ENCODE data around the gene GTPBP1. TPM values are rescaled to one million over a fixed set of nuclear protein-coding genes. Genes with fewer than 3 reads are reported as not detected.

GTPBP1 gene
- 74.4 and 78.8 TPM in 2 replicates for total RNA-seq

GRCh38 chr22:38705235-38706100, at the start of gene GTPBP1:
Gene GTPBP1 (plus strand): TSS chr22:38705944. CDS start chr22:38705956, 12 bp downstream.
- intact Hi-C loops (cut with micrococcal nuclease): loop anchor here (1.0 to 5.0 kb wide), 4 partner anchors 49 to 613 kb away; partner anchors contain the start of genes DDX17, DMC1 and RPL3

DNA sequence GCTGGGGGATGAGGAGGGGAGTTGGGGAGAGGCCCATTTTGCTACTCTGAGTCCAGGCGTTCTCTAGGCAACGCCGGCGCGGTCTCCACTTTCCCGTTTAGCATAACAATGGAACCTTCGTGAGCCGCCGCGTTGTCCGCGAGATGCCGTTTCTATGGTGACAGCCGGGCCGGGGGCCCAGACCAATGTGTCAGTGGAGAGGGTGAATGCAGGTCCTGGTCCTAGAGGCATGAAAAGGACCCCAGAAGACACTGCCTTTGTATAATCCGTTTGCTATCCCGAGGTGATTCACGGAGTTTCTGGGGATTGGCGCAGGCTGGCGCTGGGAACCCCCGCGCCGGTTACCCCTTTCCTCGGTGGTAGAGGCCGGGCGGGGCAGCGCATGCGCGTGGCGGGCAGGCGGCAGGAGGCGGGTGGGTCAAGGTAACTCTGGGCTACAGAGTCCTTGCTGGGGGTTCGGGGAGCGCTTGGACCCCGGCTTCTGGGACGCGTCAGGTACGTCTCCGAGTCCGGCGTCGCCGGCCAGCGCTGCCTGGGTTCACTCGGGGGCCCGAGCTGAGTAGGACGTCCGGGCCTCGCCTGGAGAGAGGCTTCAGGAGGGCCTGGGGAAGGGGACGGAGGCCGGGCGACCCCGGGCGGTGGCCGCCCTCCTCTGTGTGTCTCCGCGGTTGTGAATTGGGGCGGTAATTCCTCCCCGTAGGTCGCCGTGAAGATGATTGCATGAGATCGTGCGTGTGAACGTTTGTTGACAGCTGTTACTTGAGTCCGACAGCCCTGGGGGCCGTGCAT, 49.3 kb upstream of the GTPBP1 start, which contains the start of the genes CBY1 and FAM227A:
TSS of gene CBY1 (plus strand) at position 383 of the 789 bp plus-strand sequence. CDS start 11,417 bp downstream, outside the sequence.
TSS of gene FAM227A (minus strand) at position 137 of the 789 bp plus-strand sequence. CDS start 6,224 bp downstream, outside the sequence.
- intact Hi-C loops (cut with micrococcal nuclease): loop anchor here (1.0 kb wide), 3 partner anchors 25 to 150 kb away; partner anchors contain the start of genes DDX17, JOSD1 and TOMM22

DNA sequence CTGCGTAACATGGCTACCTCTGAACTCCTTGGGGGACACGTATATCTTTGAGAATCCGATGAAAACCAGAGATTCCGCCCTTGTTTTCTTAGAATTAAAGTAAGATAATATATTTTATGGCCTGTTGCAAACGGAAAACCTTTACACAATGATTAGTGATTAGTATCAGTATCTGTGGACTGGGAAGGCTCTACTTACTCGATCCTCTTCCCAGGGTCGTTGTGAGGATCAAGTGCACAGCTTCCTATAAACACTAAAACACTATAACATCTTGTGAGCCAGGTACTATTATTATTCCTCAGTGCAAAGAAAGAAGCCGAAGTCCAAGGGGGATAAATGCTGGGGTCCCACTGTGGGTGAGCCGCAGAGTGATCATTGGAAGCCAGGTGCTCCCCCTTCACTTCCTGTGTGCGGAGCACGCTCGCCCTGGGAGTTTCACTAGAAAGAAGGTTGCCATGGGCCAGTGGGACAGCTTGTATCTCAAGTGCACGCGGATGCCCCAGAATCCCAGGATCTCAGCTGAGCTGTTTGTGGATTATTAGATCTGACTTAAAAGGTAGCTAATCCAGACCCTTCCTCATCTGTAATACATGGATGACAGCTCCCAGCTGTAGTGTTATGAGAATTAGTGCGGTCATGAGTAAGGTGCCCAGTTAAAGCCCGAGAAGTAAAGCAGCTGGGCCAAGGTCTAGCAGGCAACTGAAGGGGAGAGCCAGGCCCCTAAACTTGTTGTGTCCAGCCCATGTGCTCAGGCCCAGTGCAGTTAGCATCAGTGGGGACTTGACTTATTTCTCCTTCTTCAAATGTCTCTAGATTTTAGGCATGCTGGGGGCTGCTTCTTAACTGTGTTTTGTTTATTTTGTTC, 48.5 kb upstream of the GTPBP1 start:
- intact Hi-C loops (cut with micrococcal nuclease): loop anchor here (1.0 kb wide), 1 partner anchor 24 kb away; the partner anchor contains the start of gene TOMM22

DNA sequence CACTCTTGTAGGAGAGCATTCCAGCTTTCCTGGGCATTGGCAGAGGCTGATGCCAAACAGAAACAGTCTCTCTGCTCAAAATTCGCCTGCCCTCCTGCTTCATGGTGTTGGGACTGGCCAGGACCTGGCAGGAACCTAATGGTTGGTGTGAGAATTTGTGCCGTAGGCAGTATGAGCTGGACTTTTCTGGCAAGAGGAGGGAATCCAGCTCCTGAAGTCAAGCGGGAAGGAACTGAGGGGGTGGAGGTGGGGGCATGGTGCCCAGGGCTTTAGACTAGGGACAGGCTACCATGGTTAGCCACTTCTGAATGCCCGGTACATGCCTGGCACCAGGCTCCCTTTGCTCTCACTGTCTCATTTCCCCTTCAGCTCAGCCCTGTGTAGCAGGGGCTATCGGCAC, 30.9 kb upstream of the GTPBP1 start:
- intact Hi-C loops (cut with micrococcal nuclease): no loop called here

DNA sequence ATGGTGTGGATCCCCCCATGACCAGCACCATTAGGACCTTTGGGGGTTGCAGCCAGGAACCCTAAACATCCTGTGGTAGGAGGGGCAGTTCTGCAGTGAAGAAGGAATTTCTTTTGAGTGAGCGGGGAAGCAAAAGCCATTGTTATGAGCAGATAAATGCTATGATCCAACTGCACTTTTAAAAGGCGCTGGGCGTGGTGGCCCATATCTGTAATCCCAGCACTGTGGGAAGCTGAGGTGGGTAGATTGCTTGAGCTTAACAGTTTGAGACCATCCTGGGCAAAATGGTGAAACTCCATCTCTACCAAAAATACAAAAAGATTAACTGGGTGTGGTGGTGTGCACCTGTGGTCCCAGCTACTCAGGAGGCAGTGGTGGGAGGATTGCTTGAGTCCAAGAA, 29.9 kb upstream of the GTPBP1 start:
- intact Hi-C loops (cut with micrococcal nuclease): no loop called here

- intact Hi-C loops (cut with micrococcal nuclease): loop anchor here (1.0 to 2.0 kb wide), 2 partner anchors 19 to 24 kb away; partner anchors contain the start of gene JOSD1
Measured at GRCh38 chr22:38681582-38682335, 24.0 kb upstream of the GTPBP1 start, which contains the start of gene TOMM22. Gene TOMM22 (plus strand): TSS chr22:38681957. CDS start chr22:38681979, 22 bp downstream.

DNA sequence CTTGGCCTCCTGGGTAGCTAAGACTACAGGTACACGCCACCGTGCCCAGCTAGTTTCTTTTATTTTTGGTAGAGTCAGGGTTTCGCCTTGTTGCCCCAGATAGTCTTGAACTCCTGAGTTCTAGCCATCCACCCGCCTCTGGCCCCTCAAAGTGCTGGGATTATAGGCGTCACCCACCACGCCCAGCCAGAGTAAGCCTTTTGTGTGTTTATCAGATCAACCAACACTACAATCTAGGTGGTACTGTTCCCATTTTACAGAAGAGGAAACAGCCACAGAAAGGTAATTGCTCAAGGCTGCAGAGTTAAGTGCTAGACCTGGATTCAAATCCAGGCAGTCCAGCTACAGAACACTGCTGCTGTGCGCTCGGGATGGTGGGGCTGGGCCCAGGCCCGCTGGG, 20.8 kb upstream of the GTPBP1 start:
- intact Hi-C loops (cut with micrococcal nuclease): no loop called here

GRCh38 chr22:38685761-38686160, 20.0 kb upstream of the GTPBP1 start:
- intact Hi-C loops (cut with micrococcal nuclease): no loop called here

DNA sequence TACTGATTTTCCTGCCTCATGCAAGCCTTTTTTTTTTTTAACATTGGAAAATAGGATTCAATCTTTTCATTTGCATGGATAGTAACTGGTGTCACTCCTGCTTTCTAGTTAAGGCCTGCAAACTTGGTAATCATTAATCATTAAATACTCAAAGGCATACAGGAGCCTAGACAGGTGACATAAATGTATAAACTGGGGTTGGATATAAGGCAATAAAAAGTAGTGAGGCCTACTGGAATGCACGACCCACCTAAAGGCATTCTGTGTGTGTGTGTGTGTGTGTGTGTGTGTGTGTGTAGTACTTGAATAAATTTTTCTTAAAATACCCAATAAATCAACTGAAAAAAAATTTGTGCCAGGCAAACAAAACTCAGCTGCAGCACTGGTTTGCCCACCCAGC, 16.1 kb upstream of the GTPBP1 start:
- intact Hi-C loops (cut with micrococcal nuclease): no loop called here

GRCh38 chr22:38694049-38694448, 11.7 kb upstream of the GTPBP1 start:
- intact Hi-C loops (cut with micrococcal nuclease): no loop called here

DNA sequence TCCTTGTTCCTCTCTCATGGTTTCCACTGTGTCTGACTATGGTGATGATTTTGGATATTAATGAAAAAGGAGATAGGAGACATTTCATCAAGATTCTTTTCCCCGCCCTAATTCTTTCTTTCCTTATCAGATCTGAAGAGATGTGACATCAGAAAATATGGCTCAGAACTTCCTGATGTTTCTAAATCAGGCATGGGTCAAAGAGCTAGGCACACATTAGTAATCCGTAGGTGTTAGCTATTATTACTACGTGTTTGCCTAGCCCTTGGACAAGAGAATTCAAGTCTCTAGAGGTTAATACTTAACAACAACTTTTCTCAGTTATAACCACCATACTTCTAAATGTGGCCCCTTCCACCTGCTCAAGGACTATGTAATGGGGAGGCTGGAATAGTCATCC, 10.8 kb upstream of the GTPBP1 start:
- intact Hi-C loops (cut with micrococcal nuclease): no loop called here

GRCh38 chr22:38696606-38697424, 8.9 kb upstream of the GTPBP1 start:
- intact Hi-C loops (cut with micrococcal nuclease): no loop called here

- intact Hi-C loops (cut with micrococcal nuclease): no loop called here
Measured at GRCh38 chr22:38697425-38698089, 8.2 kb upstream of the GTPBP1 start.

DNA sequence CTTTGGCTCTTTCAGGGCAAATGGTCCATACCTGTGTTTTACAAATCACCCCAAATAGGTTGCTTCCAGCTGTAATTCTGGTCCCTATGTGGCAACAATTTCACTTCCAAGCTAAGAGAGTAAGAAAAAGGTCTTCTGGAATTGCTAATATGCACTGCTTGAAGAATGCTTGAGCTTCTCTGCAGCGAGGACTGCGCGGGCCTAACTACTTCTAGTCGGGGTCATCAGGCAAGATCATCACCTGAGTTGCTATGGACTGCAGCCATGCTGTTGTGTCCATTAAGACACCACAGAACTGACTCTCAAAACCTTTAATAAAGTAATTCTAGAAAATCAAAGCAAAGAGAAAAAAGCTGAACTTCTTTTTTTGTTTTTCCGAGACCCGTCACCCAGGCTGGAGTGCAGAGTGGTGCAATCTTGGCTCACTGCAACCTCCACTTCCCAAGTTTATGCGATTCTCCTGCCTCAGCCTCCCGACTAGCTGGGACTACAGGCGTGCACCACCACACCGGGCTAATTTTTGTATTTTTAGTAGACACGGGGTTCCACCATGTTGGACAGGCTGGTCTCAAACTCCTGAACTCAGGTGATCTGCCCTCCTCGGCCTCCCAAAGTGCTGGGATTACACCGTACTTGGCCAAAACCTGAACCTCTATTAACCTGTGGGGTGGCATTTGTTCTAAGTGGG, 7.2 kb upstream of the GTPBP1 start:
- intact Hi-C loops (cut with micrococcal nuclease): no loop called here

- intact Hi-C loops (cut with micrococcal nuclease): no loop called here
Measured at GRCh38 chr22:38699143-38699542, 6.6 kb upstream of the GTPBP1 start.

DNA sequence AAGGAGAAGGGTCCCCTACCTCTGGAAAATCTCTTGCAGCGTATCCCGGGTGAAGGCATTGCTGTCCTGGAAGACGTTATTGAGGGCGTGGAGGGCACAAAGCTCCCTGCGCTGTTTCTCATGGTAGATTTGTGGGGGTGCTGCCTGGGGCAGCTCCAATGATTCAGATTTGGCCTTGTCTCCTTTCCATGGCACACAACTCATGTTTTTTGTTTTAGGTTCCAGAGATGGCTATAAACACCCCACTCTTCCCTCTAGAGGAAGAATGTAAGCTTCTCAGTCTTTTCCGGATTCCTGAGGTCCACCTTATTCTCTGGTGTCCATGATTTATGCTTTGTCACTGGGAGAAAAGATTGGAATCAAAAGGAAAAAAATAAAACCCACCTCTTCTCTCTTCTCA, 6.0 kb upstream of the GTPBP1 start:
- intact Hi-C loops (cut with micrococcal nuclease): loop anchor here (1.0 to 2.0 kb wide), 2 partner anchors 19 to 43 kb away; partner anchors contain the start of genes CBY1, FAM227A and TOMM22

GRCh38 chr22:38700270-38700788, 5.4 kb upstream of the GTPBP1 start:
- intact Hi-C loops (cut with micrococcal nuclease): loop anchor here (1.0 to 2.0 kb wide), 2 partner anchors 20 to 44 kb away; partner anchors contain the start of genes CBY1, FAM227A and TOMM22
